GM20000 (cell line): ENCODE results near the gene CYTH2.

Experiments
- DNase-seq: peaks from one replicate; pipeline ENCODE4 v3.0.0; 2012; ENCODE audit warnings: low spot score
- TF ChIP-seq, protein P1 (sequence below): IDR thresholded peaks from 2 replicates; pipeline ENCODE4 v1.5.1; 2012; ENCODE audit warnings: mild to moderate bottlenecking, control low read depth; ENCODE audit errors: extremely low read depth, missing control alignments

Gene CYTH2

DNA sequence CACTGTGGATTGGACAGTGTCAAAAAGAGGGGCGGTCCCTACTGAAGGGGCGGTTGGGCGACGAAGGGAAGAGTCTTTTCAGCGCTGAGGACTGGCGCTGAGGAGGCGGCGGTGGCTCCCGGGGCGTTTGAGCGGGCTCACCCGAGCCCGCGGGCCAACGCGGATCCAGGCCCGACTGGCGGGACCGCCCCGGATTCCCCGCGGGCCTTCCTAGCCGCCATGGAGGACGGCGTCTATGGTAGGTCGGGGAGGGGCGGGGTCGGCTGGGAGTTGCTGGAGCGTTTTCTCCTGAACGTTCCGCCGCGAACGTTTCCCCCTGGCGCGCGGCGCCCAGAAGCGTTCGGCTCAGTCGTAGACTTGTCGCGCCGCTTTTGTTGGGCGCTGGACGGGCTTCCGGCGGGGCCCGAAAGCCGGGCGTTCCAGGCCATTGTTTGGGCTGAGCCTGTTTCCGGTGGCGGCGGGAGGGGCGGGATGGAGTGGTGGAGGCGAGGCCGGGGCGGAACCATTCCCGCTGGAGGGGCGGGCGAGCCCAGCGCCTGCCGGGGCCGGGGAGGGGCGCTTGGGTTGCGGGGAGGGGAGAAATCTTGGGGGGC lies at the start of gene CYTH2:
Gene CYTH2, plus strand, starts transcription at position 81 of the 593 bp plus-strand sequence. Its CDS starts 139 bp downstream, at position 220.
- DNase-seq, result peak; percentile 79
- TF ChIP-seq, protein P1, sequence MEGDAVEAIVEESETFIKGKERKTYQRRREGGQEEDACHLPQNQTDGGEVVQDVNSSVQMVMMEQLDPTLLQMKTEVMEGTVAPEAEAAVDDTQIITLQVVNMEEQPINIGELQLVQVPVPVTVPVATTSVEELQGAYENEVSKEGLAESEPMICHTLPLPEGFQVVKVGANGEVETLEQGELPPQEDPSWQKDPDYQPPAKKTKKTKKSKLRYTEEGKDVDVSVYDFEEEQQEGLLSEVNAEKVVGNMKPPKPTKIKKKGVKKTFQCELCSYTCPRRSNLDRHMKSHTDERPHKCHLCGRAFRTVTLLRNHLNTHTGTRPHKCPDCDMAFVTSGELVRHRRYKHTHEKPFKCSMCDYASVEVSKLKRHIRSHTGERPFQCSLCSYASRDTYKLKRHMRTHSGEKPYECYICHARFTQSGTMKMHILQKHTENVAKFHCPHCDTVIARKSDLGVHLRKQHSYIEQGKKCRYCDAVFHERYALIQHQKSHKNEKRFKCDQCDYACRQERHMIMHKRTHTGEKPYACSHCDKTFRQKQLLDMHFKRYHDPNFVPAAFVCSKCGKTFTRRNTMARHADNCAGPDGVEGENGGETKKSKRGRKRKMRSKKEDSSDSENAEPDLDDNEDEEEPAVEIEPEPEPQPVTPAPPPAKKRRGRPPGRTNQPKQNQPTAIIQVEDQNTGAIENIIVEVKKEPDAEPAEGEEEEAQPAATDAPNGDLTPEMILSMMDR, result no peak

- TF ChIP-seq, protein P1, result no peak
- no peak for DNase-seq
Measured at GRCh38 chr19:48421548-48421947, 47.6 kb upstream of the CYTH2 start.

DNA sequence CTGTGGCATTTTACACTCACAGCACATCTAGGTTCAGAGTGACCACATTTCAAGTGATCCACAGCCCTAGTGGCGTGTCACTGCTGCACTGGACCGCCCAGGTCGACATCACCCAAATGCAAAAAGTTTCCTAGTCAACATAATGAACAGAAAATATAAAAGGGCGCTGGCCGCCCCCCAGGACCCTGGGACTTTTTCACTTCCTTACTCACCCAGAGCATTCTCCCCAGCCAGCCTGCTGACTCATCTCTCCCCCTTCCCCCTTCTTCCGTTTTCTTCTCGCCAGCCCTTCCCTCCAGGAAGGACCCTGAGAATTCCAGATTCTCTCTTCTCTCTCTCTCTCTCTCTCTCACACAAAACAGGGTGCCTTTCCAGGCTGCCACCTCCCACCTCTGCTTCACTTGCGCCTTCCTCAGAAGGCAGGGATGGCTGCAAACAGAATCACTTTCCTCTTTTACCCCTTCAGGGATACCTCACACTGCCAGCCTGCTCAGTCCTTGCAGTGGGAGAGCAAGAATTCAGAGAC lies 44.4 kb upstream of the CYTH2 start:
- DNase-seq, result peak; percentile 65
- TF ChIP-seq, protein P1, result no peak

- DNase-seq, result no peak
Measured at GRCh38 chr19:48428670-48429069, 40.5 kb upstream of the CYTH2 start.

DNA sequence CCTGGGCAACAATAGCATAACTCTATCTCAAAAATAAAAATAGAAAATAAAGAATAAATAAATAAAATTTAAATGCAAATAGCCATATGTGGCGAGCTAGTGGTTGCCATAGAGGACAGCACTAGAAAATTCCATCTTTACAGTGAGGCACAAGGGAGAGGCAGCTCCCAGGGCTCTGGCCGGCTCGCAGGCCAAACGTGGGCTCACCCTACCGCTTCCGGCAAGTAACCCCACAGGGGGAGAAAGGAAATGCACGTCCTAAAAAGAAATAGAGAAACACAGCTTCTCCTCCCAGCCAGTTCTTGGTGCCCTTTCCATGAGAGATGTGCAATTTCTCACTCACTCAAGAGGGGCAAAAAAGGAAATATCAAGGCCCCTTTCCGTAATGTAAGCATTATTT lies 35.8 kb upstream of the CYTH2 start:
- no peak for DNase-seq
- TF ChIP-seq, protein P1, result no peak

More at GRCh38 chr19:48428670-48429069, 40.5 kb upstream of the CYTH2 start:
- TF ChIP-seq, protein P1, result no peak

DNA sequence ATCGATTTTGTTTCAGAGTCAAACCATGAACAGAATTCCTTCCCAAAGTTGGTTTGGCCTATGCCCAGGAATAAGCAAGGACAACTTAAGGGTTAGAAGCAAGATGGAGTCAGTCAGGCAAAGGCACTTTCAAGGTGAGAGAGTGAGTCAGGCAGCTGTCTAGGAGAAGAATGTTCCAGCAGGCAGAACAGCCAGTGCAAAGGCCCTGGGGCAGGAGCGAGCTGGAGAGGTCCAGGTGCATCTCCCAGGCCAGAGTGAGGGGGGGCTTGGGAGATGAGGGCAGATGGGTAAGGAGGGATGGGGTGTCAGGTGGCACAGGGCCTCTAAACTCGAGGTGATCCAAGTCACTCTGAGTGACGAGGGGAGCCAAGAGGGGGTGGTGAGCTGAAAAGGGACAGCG lies 32.6 kb upstream of the CYTH2 start:
- DNase-seq, result no peak
- TF ChIP-seq, protein P1, result no peak

GRCh38 chr19:48441360-48442050 lies 27.7 kb upstream of the CYTH2 start:
- TF ChIP-seq, protein P1, result no peak

More at GRCh38 chr19:48441360-48442050, 27.7 kb upstream of the CYTH2 start:
- DNase-seq, result no peak
